ENCODE data around the gene CXCR5.

The CXCR5 gene

GRCh38 chr11:118928870-118929500, 45.3 kb downstream of the CXCR5 start:
- H3K36me3 ChIP-seq (ENCODE audit: insufficient read depth, low read length), result no peaks in the 10 kb centered on the region
- no peaks in the 10 kb centered on the region for H3K9me3 ChIP-seq (ENCODE audit: low read depth, low read length)
- H3K4me3 ChIP-seq, result peak overlapping the region; percentile 83
- no peak for DNase-seq (ENCODE audit: low read depth, low spot score)
- 0 out of 2 replicates have a peak overlapping the region, but pooled peaks have one; percentile 19 for H3K27ac ChIP-seq
- peak overlapping the region; percentile 43 for H3K9ac ChIP-seq (ENCODE audit: insufficient read length)
- TF ChIP-seq EZH2 (IDR thresholded peaks at IDR 0.05) (no peak), FOXP2 (optimal IDR thresholded peaks at IDR 0.05; ENCODE audit: control extremely low read depth, extremely low read length, insufficient read depth) (no peak), POLR2AphosphoS5 (IDR thresholded peaks at IDR 0.05; ENCODE audit: borderline replicate concordance, low read depth, low read length) (no peak)

DNA sequence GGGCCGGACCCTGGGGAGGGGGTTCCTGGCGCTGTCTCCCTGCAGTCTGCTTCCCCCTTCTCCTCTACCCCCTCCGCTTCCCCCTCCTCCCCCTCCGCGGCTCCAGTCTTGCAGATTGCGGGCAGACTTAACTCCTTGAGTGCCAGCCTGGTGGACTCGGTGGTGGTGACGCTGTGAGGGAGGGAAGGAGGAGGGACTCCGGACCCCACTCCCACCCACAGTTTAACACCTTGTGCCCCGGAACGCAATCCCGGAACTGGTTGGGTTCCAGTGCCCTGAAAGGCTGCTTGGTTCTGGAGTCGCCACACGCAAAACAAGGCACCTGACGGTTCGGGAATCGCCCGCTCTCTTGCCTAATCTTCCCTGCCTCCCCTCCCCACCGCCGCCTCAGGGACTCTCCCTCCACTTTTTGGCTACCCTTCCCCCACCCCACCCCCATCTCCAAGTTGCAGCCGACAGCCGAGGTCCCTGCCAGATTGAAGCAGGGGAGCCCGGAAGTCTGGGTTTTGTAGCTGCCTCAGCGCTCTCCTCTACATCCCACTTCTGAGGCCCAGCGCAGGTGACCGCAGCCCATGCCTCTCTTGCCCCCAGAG, 45.9 kb downstream of the CXCR5 start:
- Histone ChIP-seq H3K27ac (0 out of 2 replicates have a peak overlapping the region, but pooled peaks have one; percentile 54), H3K36me3 (ENCODE audit: insufficient read depth, low read length) (no peaks in the 10 kb centered on the region), H3K4me3 (peak overlapping the region; percentile 83), H3K9me3 (ENCODE audit: low read depth, low read length) (no peaks in the 10 kb centered on the region), H3K9ac (ENCODE audit: insufficient read length) (peak overlapping the region; percentile 20)
- no peak for DNase-seq (ENCODE audit: low read depth, low spot score)
- peak; percentile 34; the same call in 1 of the 2 replicates for TF ChIP-seq POLR2AphosphoS5 (IDR thresholded peaks at IDR 0.05; ENCODE audit: borderline replicate concordance, low read depth, low read length)
- no peak for TF ChIP-seq FOXP2 (optimal IDR thresholded peaks at IDR 0.05; ENCODE audit: control extremely low read depth, extremely low read length, insufficient read depth)

DNA sequence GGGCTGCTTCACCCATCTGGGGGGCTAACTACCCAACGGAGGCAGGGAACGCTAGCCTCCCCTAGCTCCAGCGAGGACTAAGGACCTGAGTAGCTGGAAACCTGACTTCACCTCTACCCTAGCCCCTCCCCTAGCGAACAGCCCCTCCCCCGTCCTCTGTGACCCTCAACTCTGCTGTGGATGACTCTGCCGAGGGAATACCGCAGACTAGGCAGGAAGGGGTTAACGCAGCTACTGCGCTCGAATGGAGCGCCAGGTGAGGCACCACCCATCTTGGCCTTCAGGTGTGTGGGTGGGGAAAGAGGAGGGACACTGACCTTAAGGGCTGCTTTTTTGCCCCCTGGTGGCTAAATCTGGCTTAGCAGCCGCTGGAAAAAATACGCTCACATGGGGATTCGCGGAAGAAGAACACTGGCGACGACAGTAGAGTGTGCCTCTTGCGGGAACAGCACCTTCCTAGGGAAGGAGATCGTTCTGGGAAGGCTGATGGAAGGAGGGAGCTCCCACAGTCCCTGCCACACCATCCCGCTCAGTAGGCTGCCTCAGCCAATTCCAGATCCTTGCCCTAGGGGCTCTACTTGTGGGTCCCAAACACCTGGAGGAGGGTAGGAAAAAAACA, 46.5 kb downstream of the CXCR5 start:
- H3K9ac ChIP-seq (ENCODE audit: insufficient read length), result peak overlapping the region; percentile 20
- no peaks in the 10 kb centered on the region for H3K36me3 ChIP-seq (ENCODE audit: insufficient read depth, low read length)
- no peak for DNase-seq (ENCODE audit: low read depth, low spot score)
- 0 out of 2 replicates have a peak overlapping the region, but pooled peaks have one; percentile 54 for H3K27ac ChIP-seq
- H3K4me3 ChIP-seq, result peak overlapping the region; percentile 83
- TF ChIP-seq FOXP2 (optimal IDR thresholded peaks at IDR 0.05; ENCODE audit: control extremely low read depth, extremely low read length, insufficient read depth) (no peak), POLR2AphosphoS5 (IDR thresholded peaks at IDR 0.05; ENCODE audit: borderline replicate concordance, low read depth, low read length) (no peak), EZH2 (IDR thresholded peaks at IDR 0.05) (no peak)
- no peaks in the 10 kb centered on the region for H3K9me3 ChIP-seq (ENCODE audit: low read depth, low read length)

- no peak overlapping the region for H3K27ac ChIP-seq
- H3K9me3 ChIP-seq (ENCODE audit: low read depth, low read length), result no peaks in the 10 kb centered on the region
- no peak overlapping the region for H3K9ac ChIP-seq (ENCODE audit: insufficient read length)
- H3K36me3 ChIP-seq (ENCODE audit: insufficient read depth, low read length), result no peaks in the 10 kb centered on the region
- no peak for TF ChIP-seq EZH2 (IDR thresholded peaks at IDR 0.05)
- no peak for TF ChIP-seq FOXP2 (optimal IDR thresholded peaks at IDR 0.05; ENCODE audit: control extremely low read depth, extremely low read length, insufficient read depth)
- TF ChIP-seq POLR2AphosphoS5 (IDR thresholded peaks at IDR 0.05; ENCODE audit: borderline replicate concordance, low read depth, low read length), result no peak
- H3K4me3 ChIP-seq, result no peak overlapping the region
- no peak for DNase-seq (ENCODE audit: low read depth, low spot score)
These were observed 47.9 kb downstream of the CXCR5 start for GRCh38 chr11:118931571-118931970.

- H3K27ac ChIP-seq, result no peak overlapping the region
- no peak for DNase-seq (ENCODE audit: low read depth, low spot score)
- H3K4me3 ChIP-seq, result no peak overlapping the region
- H3K9ac ChIP-seq (ENCODE audit: insufficient read length), result no peak overlapping the region
- TF ChIP-seq FOXP2 (optimal IDR thresholded peaks at IDR 0.05; ENCODE audit: control extremely low read depth, extremely low read length, insufficient read depth) (no peak), EZH2 (IDR thresholded peaks at IDR 0.05) (no peak), POLR2AphosphoS5 (IDR thresholded peaks at IDR 0.05; ENCODE audit: borderline replicate concordance, low read depth, low read length) (no peak)
- H3K9me3 ChIP-seq (ENCODE audit: low read depth, low read length), result no peaks in the 10 kb centered on the region
- no peaks in the 10 kb centered on the region for H3K36me3 ChIP-seq (ENCODE audit: insufficient read depth, low read length)
These were observed 49.8 kb downstream of the CXCR5 start for GRCh38 chr11:118933486-118933885.

DNA sequence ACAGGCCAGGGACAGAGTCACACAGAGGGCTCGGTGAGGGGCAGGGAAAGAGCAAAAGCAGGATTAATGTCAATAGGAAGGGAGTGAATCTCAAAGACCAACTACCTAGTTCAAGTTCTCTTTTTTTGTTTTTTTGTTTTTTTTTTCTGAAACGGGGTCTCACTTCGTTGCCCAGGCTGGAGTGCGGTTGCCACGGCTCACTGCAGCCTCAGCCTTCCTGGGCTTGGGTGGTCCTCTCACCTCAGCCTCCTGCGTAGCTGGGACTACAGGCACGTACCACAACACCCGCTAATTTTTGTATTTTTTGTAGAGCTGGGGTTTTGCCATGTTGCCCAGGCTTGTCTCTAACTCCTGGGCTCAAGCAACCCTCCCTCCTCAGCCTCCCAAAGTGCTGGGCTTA, 51.7 kb downstream of the CXCR5 start:
- no peaks in the 10 kb centered on the region for H3K36me3 ChIP-seq (ENCODE audit: insufficient read depth, low read length)
- TF ChIP-seq EZH2 (IDR thresholded peaks at IDR 0.05), result no peak
- no peak for TF ChIP-seq FOXP2 (optimal IDR thresholded peaks at IDR 0.05; ENCODE audit: control extremely low read depth, extremely low read length, insufficient read depth)
- no peak for TF ChIP-seq POLR2AphosphoS5 (IDR thresholded peaks at IDR 0.05; ENCODE audit: borderline replicate concordance, low read depth, low read length)
- H3K4me3 ChIP-seq, result no peak overlapping the region
- no peak overlapping the region for H3K27ac ChIP-seq
- no peak overlapping the region for H3K9ac ChIP-seq (ENCODE audit: insufficient read length)
- no peaks in the 10 kb centered on the region for H3K9me3 ChIP-seq (ENCODE audit: low read depth, low read length)
- DNase-seq (ENCODE audit: low read depth, low spot score), result no peak

DNA sequence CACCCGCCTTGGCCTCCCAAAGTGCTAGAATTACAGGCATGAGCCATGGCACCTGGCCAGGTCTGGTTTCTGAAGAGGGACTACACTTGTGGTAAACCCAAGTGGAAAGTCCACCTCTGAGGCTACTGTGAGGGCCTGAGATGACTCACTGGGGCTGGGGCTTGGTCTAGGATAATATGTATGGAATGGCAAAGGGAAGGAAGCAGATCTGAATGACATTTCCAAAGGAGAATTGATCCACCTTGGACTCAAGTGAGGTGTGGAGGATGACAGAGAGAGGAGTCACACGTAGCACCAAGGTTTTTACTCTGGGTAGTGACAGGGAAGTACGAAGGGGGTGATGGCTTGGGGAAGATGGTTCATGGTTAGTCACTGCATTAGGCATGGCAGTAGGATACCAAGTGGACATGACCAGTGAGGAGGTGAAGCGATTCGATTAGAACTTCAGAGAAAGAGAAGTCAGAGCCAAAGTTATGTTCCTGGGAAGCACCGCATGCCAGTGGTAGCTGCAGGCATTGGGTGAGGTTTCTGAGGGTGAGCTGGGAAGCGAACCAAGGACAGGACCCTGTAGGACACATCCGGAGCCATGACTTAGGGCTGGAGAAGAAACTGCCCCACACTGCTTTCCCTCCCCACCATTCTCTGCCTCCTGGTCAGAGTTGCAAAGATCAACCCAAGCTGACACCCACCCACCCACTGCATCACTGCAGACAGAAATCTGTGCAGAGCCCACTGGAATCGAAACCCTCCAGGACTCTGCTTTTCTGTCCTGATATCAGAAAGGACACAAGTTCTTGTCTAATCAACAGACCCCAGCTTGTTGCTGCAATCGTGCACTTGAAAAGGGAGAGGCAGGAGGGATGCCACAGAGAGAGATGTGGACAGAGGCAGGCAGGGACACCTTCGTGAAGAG, 55.1 kb downstream of the CXCR5 start:
- no peak for DNase-seq (ENCODE audit: low read depth, low spot score)
- no peak overlapping the region for H3K9ac ChIP-seq (ENCODE audit: insufficient read length)
- no peak overlapping the region for H3K4me3 ChIP-seq
- TF ChIP-seq EZH2 (IDR thresholded peaks at IDR 0.05), result no peak
- TF ChIP-seq FOXP2 (optimal IDR thresholded peaks at IDR 0.05; ENCODE audit: control extremely low read depth, extremely low read length, insufficient read depth), result no peak
- TF ChIP-seq POLR2AphosphoS5 (IDR thresholded peaks at IDR 0.05; ENCODE audit: borderline replicate concordance, low read depth, low read length), result no peak
- H3K27ac ChIP-seq, result no peak overlapping the region
- H3K36me3 ChIP-seq (ENCODE audit: insufficient read depth, low read length), result no peaks in the 10 kb centered on the region
- no peaks in the 10 kb centered on the region for H3K9me3 ChIP-seq (ENCODE audit: low read depth, low read length)
